DOHH2 (cell line): ENCODE results near the gene WWOX.

Experiments used
- H3F3A ChIP-seq: fragments of 200-600 bp; sonication (generic), shearing (Covaris generic); 2 replicates; pipeline ENCODE4 v1.6.0; 2016; ENCODE audit warnings: antibody characterized with exemption, mild to moderate bottlenecking; ENCODE audit not compliant: control insufficient read depth, insufficient read depth
- H3K27ac ChIP-seq: fragments of 200-600 bp; sonication (generic); 2 replicates; pipeline ENCODE4 v1.5.1; 2014; ENCODE audit warnings: low read depth, mild to moderate bottlenecking, low read length, moderate library complexity
- H3K27me3 ChIP-seq: fragments of 200-600 bp; sonication (generic); 2 replicates; pipeline ENCODE4 v1.6.1; 2014; ENCODE audit warnings: mild to moderate bottlenecking, low read length, mixed read lengths; ENCODE audit not compliant: control insufficient read depth
- H3K36me3 ChIP-seq: fragments of 200-600 bp; sonication (generic); 2 replicates; pipeline ENCODE4 v1.6.1; 2014; ENCODE audit warnings: mild to moderate bottlenecking, low read length, moderate library complexity, mixed read lengths; ENCODE audit not compliant: control insufficient read depth
- H3K4me1 ChIP-seq: fragments of 200-600 bp; sonication (generic); 2 replicates; pipeline ENCODE4 v1.6.1; 2014; ENCODE audit warnings: mild to moderate bottlenecking, low read length, mixed read lengths; ENCODE audit not compliant: control insufficient read depth
- H3K4me2 ChIP-seq: fragments of 200-600 bp; sonication (generic); 2 replicates; pipeline ENCODE4 v1.6.0; 2014; ENCODE audit warnings: mild to moderate bottlenecking, low read length, moderate library complexity
- H3K4me3 ChIP-seq: fragments of 200-600 bp; sonication (generic); 2 replicates; pipeline ENCODE4 v1.5.1; 2014; ENCODE audit warnings: mild to moderate bottlenecking, low read length, mixed read lengths
- H3K79me2 ChIP-seq: fragments of 200-600 bp; sonication (generic); 2 replicates; pipeline ENCODE4 v1.6.1; 2014; ENCODE audit warnings: mild to moderate bottlenecking, low read length, mixed read lengths; ENCODE audit not compliant: control insufficient read depth
- H3K9me2 ChIP-seq: fragments of 200-600 bp; sonication (generic); replicated peaks from 2 replicates; pipeline ENCODE4 v1.6.1; 2014; ENCODE audit warnings: mild to moderate bottlenecking, low read length, mixed read lengths; ENCODE audit not compliant: control insufficient read depth
- H3K9me3 ChIP-seq: fragments of 200-600 bp; sonication (generic); 2 replicates; pipeline ENCODE4 v1.6.1; 2014; ENCODE audit warnings: antibody characterized with exemption, low read length, mixed read lengths; ENCODE audit not compliant: control insufficient read depth, insufficient read depth
- H4K20me1 ChIP-seq: fragments of 200-600 bp; sonication (generic); 2 replicates; pipeline ENCODE4 v1.6.0; 2014; ENCODE audit warnings: low read depth, mild to moderate bottlenecking, antibody characterized with exemption, low read length, moderate library complexity; ENCODE audit not compliant: control insufficient read depth, insufficient read depth
- EZH2phosphoT487 ChIP-seq: fragments of 200-600 bp; sonication (generic); IDR thresholded peaks from 2 replicates; pipeline ENCODE4 v1.6.1; 2017; ENCODE audit warnings: borderline replicate concordance, mild to moderate bottlenecking, antibody characterized with exemption, low read length, moderate library complexity, mixed read lengths
- TF ChIP-seq, protein P1 (sequence below): fragments of 200-600 bp; sonication (generic); IDR thresholded peaks from one replicate; pipeline ENCODE4 v1.5.1; 2014; ENCODE audit warnings: antibody characterized with exemption, mild to moderate bottlenecking, low read depth, low read length; ENCODE audit not compliant: poor library complexity, severe bottlenecking

Gene WWOX

GRCh38 chr16:78060295-78060694 is 39.2 kb upstream of the WWOX start:
- H3K9me2 ChIP-seq = no peaks in the 10 kb centered on the region
- no peaks in the 10 kb centered on the region for H3K79me2 ChIP-seq
- no peaks in the 10 kb centered on the region for H3K9me3 ChIP-seq
- H3K36me3 ChIP-seq = no peaks in the 10 kb centered on the region
- H3K4me1 ChIP-seq = no peaks in the 10 kb centered on the region
- H3K27me3 ChIP-seq = no peaks in the 10 kb centered on the region
- no peak overlapping the region for H3K4me3 ChIP-seq
- H4K20me1 ChIP-seq = no peaks in the 10 kb centered on the region
- H3F3A ChIP-seq = no peaks in the 10 kb centered on the region
- H3K27ac ChIP-seq = no peak overlapping the region
- H3K4me2 ChIP-seq = no peak overlapping the region
- TF ChIP-seq EZH2phosphoT487 = no peak
- TF ChIP-seq, protein P1, sequence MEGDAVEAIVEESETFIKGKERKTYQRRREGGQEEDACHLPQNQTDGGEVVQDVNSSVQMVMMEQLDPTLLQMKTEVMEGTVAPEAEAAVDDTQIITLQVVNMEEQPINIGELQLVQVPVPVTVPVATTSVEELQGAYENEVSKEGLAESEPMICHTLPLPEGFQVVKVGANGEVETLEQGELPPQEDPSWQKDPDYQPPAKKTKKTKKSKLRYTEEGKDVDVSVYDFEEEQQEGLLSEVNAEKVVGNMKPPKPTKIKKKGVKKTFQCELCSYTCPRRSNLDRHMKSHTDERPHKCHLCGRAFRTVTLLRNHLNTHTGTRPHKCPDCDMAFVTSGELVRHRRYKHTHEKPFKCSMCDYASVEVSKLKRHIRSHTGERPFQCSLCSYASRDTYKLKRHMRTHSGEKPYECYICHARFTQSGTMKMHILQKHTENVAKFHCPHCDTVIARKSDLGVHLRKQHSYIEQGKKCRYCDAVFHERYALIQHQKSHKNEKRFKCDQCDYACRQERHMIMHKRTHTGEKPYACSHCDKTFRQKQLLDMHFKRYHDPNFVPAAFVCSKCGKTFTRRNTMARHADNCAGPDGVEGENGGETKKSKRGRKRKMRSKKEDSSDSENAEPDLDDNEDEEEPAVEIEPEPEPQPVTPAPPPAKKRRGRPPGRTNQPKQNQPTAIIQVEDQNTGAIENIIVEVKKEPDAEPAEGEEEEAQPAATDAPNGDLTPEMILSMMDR = peak; percentile 13

DNA sequence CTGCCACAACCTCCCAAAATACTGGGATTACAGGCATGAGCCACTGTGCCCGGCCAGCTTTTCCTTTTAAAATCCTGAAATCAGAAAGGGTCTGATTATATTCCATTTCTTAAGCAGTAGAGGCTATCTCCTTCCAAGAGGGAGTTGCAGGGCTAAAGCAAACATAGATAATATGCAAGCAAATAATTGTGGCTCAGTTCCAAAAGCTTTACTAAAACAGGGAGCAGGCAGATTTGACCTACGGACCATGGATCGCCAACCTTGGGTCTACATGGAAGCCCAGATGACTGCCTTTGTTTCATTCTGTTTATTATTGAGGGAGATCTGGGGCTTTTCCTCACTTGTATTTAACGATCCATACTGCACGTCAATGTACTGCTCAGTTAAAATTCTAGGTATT is 38.6 kb upstream of the WWOX start:
- Histone ChIP-seq H3K9me2 (no peaks in the 10 kb centered on the region), H3F3A (no peaks in the 10 kb centered on the region), H3K36me3 (no peaks in the 10 kb centered on the region), H4K20me1 (no peaks in the 10 kb centered on the region), H3K9me3 (no peaks in the 10 kb centered on the region), H3K79me2 (no peaks in the 10 kb centered on the region), H3K4me1 (no peaks in the 10 kb centered on the region), H3K4me3 (no peak overlapping the region), H3K4me2 (no peak overlapping the region), H3K27ac (no peak overlapping the region), H3K27me3 (no peaks in the 10 kb centered on the region)
- TF ChIP-seq EZH2phosphoT487 = no peak
- TF ChIP-seq, protein P1 = no peak

DNA sequence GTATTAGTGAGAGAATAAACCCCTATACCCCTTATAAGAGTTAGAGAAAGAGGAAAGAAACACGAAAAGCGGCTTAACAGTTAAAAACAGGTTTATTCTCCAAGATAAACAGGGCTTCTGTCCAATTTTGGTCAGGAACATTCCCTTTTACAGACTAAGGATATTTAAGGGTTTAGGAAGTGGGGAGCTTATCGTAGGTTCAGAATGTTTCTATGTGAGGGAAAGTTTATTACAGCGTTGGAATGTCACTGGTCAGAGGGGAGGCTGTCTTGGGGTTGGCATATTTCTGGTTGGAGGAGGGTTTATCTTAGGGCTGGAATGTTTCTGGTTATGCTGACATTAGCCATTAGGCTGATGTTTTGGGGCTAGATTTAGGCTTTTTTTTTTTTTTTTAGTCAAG is 34.1 kb upstream of the WWOX start:
- Histone ChIP-seq H3K36me3 (no peaks in the 10 kb centered on the region), H3K9me2 (no peaks in the 10 kb centered on the region), H3F3A (no peaks in the 10 kb centered on the region), H3K4me2 (no peak overlapping the region), H3K4me1 (no peaks in the 10 kb centered on the region), H3K27ac (no peak overlapping the region), H3K27me3 (no peaks in the 10 kb centered on the region), H4K20me1 (no peaks in the 10 kb centered on the region), H3K4me3 (no peak overlapping the region), H3K9me3 (no peaks in the 10 kb centered on the region), H3K79me2 (no peaks in the 10 kb centered on the region)
- TF ChIP-seq, protein P1 = no peak
- TF ChIP-seq EZH2phosphoT487 = no peak

GRCh38 chr16:78069913-78070312 is 29.5 kb upstream of the WWOX start:
- Histone ChIP-seq H4K20me1 (no peaks in the 10 kb centered on the region), H3K4me1 (no peaks in the 10 kb centered on the region), H3K27me3 (no peaks in the 10 kb centered on the region), H3K27ac (no peak overlapping the region), H3K9me3 (no peaks in the 10 kb centered on the region), H3K4me2 (no peak overlapping the region), H3K79me2 (no peaks in the 10 kb centered on the region), H3K4me3 (no peak overlapping the region), H3F3A (no peaks in the 10 kb centered on the region), H3K9me2 (no peaks in the 10 kb centered on the region), H3K36me3 (no peaks in the 10 kb centered on the region)
- TF ChIP-seq, protein P1 = no peak
- no peak for TF ChIP-seq EZH2phosphoT487
